Measurements from ENCODE around the gene ANO1.

ANO1 gene

DNA sequence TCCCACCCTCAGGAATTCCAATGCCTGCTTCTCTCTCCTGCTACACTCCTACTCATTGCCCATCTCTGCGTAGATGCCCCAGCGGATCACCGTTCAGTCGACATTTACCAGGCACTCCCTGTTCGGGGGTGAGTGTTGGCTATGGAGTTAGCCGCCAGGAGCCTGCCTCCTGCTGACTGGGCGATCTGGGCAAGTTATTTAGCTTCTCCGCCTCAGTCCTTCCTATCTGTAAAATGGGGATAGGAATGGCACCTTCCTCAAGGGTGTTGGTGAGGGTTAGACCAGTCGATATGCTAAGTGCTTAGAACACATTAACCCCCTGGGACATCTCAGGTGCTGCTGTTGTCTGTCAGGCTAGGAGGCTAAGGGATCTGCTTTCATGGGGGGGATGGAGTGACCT is 155.8 kb downstream of the ANO1 start:
- Histone ChIP-seq H3K4me3 (ENCODE audit: insufficient read depth, low read length, poor library complexity, severe bottlenecking) (no peak overlapping the region), H3K79me2 (ENCODE audit: insufficient read depth, low read length) (no peaks in the 10 kb centered on the region), H3K36me3 (ENCODE audit: low read length) (no peaks in the 10 kb centered on the region), H3K9me3 (ENCODE audit: insufficient read depth, low read length) (no peaks in the 10 kb centered on the region), H3F3A (ENCODE audit: insufficient read depth) (no peaks in the 10 kb centered on the region), H3K9me2 (replicated peaks; ENCODE audit: insufficient read depth, low read length) (no peaks in the 10 kb centered on the region), H3K27ac (ENCODE audit: low read depth, low read length) (no peak overlapping the region), H3K9ac (ENCODE audit: low read length) (no peak overlapping the region), H4K20me1 (ENCODE audit: low read depth, low read length) (no peaks in the 10 kb centered on the region), H3K4me2 (ENCODE audit: low read depth, low read length, poor library complexity, severe bottlenecking) (no peak overlapping the region), H3K27me3 (ENCODE audit: low read length) (no peaks in the 10 kb centered on the region), H2AFZ (ENCODE audit: low read depth, low read length, severe bottlenecking) (no peak overlapping the region)
- TF ChIP-seq EZH2phosphoT487 (conservative IDR thresholded peaks at IDR 0.05; ENCODE audit: low read length), result no peak
- TF ChIP-seq, protein P1, sequence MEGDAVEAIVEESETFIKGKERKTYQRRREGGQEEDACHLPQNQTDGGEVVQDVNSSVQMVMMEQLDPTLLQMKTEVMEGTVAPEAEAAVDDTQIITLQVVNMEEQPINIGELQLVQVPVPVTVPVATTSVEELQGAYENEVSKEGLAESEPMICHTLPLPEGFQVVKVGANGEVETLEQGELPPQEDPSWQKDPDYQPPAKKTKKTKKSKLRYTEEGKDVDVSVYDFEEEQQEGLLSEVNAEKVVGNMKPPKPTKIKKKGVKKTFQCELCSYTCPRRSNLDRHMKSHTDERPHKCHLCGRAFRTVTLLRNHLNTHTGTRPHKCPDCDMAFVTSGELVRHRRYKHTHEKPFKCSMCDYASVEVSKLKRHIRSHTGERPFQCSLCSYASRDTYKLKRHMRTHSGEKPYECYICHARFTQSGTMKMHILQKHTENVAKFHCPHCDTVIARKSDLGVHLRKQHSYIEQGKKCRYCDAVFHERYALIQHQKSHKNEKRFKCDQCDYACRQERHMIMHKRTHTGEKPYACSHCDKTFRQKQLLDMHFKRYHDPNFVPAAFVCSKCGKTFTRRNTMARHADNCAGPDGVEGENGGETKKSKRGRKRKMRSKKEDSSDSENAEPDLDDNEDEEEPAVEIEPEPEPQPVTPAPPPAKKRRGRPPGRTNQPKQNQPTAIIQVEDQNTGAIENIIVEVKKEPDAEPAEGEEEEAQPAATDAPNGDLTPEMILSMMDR (IDR thresholded peaks at IDR 0.05; ENCODE audit: insufficient read depth, low read length, poor library complexity, severe bottlenecking), result no peak

Measured in SU-DHL-6 (cell line).